Forelimb muscle (tissue), 1 donor: ENCODE data around the gene ARL14EP. TPM values are rescaled to one million over a fixed set of nuclear protein-coding genes. Genes with fewer than 3 reads are reported as not detected.

Source experiments
- DNase-seq: peaks from one replicate; pipeline ENCODE4 v3.0.0-alpha.2; 2013; ENCODE audit warnings: low read depth
- polyA plus RNA-seq: library from polyadenylated mRNA; unstranded; fragments of 120-200 nt; gene quantifications from one replicate; pipeline ENCODE4 v1.2.1, GENCODE V29; 2013; ENCODE audit not compliant: insufficient read length

The ARL14EP gene
- polyA plus RNA-seq, 1 donor: 34.5 TPM

DNA sequence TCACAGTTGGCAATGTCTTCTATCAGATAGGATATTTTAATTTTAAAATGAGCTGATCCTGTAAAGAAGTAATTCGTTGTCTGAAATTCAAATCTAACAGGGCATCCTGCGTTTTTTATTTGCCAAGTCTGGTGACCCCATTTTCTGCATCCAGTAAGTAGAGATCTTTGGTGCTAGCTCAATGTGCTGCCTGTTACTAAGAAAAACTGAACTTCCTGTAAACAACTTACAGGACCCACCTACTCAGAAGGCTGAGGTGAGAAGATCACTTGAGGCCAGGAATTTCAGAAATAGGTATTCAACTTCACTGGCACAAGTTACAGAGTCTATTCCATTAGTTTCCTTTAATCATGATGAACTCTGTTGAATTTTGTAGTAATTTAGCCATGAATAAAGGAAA lies 4.0 kb downstream of the ARL14EP start:
- no peak for DNase-seq

DNA sequence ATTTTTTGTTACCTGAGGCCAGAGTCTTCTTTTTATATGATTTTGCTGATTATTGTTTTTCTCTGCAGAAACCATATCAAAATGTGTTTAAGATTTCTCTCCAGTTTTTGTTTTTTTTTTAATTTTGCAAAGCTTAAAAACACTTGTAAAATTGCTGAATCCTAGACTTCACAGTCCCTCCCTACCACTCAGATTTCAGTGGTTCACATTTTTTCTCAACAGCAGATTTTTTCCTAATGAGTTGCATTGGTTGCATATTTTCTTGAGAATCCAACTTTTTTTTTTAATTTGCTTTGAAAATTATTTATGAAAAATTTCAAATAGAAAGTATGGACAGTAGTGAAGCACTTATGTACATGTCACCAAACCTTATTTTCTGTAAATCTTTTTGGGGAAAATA lies 5.8 kb downstream of the ARL14EP start:
- DNase-seq: no peak

DNA sequence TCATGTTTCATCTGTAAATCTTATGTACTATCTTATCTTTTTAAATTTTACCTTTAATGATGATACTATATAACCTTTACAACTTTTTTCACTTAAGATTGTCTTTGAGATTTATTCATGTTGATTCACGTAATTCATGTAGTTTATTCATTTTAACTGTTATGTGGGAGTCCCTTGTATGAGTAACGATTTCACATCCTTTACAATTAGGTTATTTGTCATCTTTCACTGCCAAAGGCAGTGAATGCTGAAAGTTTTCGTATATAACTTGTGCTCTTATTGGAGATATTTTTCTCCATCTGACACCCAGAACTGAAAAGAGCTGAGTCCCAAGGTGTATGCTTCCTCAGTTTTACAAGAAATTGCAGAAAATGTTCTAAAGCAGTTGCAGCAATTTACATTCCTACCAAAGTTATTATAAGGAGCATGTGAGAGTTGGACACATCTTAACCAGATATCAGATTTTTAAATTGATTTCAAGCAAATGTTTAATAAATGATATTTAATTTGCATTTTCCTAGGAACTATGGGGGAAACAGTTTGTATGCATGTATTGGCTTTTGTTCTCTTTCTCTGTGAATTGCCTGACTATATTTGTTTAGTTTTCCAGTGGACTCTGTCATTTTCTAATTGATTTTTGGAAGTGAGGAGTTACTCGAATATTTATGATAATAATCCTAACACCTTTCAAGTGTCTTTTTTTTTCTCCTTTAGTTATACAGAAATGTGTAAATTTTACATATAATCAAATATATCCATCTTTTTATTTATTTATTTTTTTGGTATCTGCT lies 6.4 kb downstream of the ARL14EP start:
- no peak for DNase-seq

DNA sequence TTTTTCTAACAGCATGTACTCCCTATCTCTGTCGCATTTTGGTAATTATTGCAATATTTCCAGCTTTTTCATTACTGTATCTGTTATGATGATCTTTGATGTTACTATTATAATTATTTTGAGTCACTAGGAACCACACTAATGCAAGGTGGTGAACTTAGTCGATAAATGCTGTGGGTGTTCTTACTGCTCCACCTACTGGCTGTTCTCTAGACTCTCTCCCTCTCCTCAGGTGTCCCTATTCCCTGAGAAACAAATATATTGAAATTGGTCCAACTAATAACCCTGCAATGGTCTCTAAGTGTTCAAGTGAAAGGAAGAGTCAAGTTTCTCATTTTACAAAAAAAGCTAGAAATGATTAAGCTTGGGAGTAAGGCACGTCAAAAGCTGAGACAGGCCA lies 10.5 kb downstream of the ARL14EP start:
- no peak for DNase-seq

DNA sequence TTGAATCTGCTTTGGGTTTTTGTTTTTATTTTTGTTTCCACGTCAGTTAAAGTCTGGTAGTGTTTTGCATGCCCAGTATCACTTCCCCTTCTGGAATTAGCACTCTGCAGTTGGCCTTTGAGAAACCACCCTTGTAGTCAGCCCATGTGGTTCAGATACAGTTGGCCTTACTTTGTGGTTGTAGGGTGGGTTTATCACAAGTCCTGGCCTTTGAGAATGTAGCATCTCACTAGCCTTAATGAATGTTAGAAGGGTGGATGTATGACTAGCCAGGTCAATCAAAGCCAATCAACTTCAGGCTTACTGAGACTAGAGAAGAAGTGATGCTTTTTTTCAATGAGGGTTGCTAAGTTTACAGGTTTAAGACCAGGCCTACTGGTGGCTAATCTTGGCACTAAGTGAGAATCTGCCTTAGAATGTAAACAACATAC lies 19.8 kb downstream of the ARL14EP start:
- DNase-seq: peak; percentile 16

DNA sequence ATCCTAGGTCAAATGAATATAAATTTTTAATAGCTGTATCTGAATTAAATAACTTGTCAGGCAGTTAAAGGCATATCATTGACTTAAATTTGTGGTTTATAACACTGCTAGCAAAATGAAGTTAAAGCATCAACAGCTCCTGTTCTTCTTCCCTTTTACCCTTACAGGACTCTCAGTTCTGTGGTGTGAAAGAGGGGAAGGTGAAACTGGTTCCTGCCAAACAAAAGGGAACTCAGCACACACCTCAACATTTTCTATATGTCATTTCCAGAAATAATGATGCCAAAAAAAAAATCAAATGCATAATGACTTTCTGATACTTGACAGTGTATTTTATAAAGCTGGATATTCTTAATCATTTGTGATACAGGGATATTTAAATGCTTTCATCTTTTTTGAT lies 21.2 kb downstream of the ARL14EP start:
- no peak for DNase-seq

DNA sequence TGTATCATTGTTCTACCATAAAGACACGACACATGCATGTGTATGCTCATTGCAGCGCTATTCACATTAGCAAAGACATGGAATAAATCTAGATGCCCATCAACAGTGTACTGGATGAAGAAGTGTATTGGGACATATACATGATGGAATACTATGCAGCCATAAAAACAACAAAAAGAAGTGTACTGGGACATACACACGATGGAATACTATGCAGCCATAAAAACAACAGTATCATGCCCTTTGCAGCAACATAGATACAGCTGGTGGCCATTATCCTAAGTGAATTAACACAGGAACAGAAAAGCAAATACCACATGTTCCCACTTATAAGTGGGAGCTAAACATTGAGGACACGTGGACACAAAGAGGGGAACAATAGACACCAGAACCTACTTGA lies 22.7 kb downstream of the ARL14EP start:
- DNase-seq: no peak

DNA sequence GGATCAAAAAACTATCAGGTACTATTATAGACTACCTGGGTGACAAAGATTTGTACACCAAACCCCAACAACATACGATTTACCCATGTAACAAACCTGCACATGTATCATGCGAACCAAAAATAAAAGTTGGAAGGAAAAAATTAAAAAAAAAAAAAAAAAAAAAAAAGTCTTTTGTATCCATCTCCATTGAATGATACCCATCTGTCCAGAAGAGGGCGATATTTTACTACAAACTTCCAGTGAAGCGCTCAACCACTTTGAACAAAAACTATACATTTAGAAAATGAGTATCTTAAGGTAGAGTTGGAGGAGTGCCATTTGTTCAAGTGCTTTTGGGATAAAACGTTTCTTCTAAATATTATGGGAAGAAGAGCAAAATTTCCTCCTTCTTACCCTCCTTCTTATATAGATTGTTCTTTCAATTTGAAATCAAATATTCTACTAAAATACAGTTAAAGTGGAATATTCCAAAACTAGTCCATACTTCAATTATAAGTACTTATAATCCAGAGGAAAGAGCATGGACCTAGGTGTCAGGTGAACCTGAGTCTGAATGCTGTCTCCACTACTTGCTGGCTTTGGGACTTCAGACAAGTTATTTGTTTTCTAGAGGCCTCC lies 23.3 kb downstream of the ARL14EP start:
- peak; percentile 66 for DNase-seq

DNA sequence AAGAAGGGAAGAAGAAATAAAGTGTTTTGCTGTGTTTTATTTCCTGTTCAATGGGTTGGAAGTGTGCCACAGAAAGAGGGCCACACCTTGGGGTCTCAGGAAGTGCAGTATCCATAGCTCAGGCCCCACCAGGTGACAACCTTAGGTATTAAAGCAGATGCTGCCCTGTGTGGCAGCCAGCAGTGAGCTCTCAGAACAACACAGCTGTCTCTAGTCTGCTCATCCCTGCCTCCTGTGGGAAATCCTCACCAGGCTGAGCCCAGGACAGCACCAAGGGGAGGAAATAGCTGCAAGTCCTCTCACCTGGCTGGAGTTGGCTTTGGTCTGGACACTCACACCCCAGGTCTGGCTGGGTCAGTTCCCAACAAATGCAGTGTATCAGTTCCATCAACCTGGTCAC lies 25.1 kb downstream of the ARL14EP start:
- DNase-seq: no peak

DNA sequence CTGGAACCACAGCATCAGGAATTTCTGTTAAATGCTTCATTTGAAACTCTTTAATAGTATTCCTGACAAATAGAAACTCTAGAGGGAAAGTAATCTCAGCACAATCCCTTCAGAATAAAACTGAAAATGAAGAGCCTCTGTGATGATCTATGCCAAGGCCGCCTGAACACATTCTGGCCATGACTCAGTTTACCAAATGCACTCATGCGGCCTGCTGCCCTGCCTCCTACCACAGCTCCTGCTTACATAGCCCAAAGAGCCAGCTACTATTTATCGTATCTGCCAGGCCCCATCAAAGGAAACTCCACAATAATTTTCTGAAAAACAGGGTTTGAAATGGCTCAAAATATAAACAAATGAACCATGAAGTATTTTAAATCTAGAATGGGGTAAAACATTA lies 27.0 kb downstream of the ARL14EP start:
- no peak for DNase-seq

DNA sequence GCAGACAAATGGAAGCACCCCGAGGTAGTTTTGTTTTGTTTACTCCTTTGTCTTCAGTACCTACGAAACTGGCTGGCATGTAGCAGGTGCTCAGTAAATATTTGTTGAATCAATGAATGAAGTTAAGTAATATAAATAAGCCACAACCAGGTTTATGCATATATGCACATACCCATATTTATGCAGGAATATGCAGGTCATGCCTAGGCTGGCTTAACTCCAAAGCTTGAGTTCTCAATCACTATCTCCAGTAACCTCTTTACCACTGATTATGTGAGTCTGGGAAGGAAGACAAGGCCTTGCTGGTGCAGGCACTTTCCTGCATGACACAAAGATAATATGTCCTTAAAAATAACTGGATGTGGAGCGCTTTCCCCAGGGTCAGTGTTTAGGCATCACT lies 27.5 kb downstream of the ARL14EP start:
- DNase-seq: no peak

DNA sequence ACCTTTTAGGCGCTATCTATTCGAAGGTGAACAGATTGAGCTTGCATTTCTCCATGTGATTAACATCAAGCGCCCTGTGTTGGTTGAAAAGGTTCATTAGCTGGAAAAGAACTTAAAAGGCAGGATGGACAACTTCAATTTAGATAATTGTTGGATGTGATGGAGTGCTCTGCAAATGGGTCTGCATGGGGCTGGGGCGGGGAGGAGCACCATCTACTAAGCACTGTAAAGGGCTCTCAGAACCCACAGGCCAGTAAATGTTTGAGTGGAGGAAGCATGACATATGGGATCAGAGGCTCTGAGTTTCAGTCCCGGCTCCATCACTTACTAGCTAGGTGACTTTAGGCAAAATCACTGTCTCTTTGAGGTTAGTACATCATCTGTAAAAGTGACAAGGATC lies 28.2 kb downstream of the ARL14EP start:
- no peak for DNase-seq

DNA sequence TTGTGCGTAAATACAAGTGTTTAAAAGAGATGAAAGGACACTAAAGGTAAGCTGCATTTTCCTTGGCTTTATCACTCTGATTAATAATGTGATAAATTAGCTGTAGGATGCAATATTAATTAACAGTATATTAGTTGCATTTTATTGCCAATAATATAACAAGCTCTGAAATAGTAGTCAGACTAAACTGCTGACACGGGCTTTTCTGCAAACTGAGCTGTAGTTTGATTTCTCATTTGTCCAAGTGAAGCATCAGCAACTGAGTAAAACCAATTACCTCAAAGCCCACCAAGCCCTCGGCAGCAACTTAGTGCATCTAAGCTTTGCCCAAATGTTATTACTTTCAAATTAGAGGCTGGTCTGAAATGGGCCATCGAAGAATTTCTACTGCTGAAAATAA lies 33.5 kb downstream of the ARL14EP start:
- no peak for DNase-seq

DNA sequence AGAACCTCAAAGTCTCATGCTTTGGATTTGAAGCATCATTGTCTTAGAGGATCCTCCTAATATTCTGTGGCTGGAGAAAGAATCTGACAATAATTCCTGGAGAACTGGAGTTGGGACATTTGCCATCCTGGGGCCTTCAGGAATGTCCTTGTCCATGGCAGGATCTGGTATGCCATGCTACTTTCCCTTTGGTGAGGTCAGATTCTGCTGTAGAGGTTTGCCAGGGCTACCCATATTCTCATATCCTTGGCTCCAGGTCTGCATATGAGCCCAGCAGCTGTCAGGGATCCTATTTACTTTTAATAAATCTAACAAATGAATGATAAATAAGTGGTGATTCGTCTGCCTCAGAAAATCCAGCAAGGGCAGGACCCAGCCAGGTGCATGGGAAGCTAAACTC lies 35.0 kb downstream of the ARL14EP start:
- DNase-seq: no peak

DNA sequence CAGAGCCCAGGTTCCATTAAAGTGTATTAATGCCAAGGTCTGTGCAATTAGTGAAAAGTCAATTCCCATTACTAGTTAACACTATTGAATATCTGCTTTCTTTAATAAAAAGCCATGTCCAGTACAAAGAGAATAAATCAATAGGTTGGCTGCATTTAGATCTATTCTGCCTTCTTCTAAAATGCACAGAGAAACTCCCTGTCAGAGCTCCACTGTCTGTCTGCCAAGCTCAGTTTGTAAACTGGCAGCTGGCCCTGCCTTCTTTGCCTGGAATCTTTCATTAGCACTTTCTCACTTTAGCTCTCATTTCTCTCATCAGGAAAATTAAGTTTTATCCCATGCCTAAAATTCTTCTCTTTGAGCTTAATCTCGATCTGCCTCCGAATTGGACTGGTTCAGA lies 35.6 kb downstream of the ARL14EP start:
- DNase-seq: no peak

DNA sequence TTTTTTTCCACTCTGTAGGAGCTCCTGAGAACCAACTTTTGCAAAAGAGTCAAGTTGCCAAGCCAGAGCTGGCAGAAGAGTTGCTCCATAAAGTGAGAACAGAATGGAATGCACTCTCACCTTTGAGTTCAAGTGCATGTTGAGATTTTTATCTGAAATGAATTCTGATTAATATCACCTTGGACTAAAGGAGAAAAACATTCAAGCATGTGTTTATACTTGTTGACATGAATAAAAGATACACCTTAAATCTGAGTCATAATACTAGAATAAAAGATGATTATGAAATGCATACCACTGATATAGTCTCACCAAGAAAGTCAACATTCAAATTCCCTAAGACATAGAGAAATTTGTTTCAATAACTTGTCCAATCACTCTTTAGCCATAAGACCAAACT lies 37.8 kb downstream of the ARL14EP start:
- no peak for DNase-seq

DNA sequence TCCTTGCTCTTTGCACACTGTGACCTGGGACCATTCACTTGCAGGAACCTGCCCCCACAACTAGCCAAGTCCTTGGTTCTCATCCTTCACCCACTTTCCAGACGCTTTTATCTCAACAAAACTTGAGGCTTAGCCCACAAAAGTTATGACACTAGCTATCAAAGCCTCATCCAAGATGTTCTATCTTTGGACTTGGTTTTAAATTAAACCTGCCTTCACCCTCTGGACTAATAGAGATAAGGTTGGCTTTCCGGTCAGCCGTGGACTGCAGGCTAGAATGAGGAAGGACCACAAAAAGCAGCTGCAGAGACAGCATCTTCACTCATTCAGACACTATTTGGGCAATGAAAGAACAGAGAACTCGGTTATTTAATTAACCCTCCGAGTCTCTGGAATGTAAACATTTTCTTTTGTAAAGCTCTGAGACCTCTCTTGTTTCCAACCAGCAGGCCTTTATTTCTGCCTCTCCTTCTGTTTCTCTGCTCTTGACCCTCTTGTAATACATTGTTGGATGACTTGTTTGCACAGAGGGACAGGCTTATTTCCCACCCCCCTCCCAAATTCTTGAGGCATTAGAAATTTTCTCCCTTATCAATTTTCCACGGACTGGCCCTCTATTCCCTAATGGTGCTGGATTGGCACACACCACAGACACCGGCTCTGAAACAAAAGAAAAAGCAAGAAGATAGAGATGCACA lies 41.4 kb downstream of the ARL14EP start:
- no peak for DNase-seq

DNA sequence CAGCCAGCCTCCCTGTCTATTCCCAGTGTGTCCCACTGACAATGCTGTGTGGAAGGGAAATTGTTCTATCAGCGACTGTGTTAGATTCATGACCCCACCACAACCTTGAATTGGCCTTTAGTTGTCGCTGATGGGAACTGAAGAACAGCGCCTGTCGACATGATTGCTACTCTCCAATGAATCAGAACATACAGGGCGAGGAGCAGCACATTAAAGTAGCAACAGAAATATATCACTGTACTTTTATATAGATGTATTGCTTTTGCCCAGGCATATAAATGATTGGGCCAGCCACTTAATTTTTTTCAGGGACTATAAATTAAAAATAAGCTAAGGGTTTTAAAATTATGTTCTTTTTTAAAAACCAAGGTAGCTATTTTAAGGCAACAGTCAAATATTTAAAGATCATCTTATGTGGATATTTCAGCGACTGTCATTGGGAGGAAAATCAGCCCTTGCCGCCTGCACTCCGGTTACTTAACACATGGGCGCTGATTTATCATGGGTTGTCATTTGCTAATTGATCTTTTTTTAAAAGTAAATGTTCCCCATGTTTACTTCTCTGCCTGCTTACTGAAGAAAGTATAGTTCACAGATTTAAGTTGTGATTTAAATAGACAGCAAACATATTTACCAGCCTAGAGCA lies 42.1 kb downstream of the ARL14EP start:
- no peak for DNase-seq

DNA sequence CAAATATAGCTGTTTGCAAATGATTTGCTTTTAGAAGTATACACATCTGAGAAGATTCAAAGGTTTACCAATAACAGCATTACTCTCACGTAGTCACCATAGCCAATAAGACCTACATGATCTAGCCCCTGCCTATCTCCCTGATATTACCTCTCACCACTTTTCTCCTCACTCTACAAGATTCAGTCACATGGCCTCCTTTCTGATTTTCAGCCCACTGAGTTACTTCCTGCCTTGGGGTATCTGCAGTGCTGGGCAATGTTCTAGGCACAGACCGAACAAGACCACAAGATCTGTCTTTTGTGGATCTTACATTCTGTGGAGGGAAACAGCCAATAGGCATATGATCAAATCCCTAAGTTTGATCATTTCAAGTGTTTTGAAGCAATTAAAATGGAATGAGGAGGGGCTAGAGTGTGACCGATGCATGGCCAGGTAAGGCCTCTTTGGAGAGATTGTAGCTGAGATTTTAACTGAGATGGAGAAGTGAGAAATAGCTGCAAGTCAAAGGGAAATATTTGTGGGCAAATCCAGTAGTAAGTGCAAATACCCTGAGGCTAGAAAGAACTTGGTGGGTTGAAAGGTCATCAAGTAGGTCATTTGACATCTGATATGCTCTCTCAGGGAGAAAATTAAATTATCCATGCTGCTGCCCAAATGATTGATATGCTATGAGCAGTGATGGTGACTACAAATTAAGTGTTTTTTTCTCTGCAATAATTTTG lies 43.1 kb downstream of the ARL14EP start:
- no peak for DNase-seq

DNA sequence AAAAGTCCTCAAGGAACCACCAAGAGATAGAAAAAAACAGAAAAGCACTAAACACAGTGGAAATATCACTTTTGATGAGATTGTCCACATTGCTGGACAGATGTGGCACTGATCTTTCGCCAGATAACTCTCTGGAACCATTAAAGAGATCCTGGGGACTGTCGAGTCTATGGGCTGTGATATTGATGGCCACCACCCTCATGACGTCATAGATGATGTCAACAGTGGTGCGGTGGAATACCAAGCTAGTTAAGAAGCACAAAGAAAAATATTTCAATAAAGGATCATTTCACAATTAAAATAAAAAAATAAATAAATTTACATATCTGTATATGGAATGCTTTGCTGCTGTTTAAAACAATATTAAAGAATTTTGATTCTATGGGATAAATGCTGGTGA lies 45.5 kb downstream of the ARL14EP start:
- no peak for DNase-seq

DNA sequence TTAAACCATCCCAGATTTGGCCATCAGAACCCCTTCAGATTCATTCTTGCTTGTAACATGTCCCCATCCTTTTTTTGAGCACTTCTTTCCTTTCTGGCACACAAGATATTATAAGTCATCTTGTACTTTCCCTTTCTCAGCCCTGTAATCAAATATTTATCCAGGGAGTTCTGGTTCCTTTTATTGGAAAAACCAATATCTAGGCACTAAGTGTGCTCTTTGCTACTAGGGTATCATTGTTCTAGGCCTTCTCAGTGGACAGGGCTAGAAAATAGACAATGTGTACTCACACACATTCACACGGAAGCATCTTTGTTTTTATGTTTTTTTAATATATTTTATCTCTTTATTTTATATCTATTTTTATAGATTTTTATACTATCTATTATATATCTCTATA lies 47.3 kb downstream of the ARL14EP start:
- no peak for DNase-seq

DNA sequence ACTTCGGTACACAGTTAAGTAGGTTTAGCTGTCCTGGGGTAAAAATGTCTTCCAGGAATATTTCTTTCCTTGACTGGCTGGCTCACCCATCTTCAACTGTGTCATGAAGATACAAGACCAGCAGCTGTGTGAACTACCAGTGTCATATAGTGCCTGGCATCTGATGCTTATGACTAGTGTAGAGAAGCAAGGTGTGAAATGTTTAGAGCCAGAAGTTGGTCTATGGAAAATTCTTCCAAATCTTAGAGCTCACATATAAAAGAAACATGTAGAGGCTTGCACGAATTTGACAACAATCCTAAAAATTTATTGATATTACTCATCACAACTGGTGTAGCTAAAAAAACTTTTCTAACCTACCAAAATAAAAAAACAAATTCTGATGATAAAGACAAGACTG lies 54.4 kb downstream of the ARL14EP start:
- no peak for DNase-seq
